UCSD-AML1 (cell line): ENCODE results near the gene SLC2A1.
"Not testable (repeated sequence)": the region's sequence is repeated elsewhere in the genome, so short reads cannot be mapped to it uniquely, and the experiment has no call there.

ENCODE experiments used
- DNase-seq: peaks from one replicate; lab custom pipeline; 2025; ENCODE audit not compliant: unreplicated experiment; lab: John Stamatoyannopoulos, UW

The SLC2A1 gene

GRCh38 chr1:42910985-42911384 lies 47.7 kb downstream of the SLC2A1 start:
- DNase-seq: no peak

- no peak for DNase-seq
Observed at GRCh38 chr1:42908046-42908445, 50.6 kb downstream of the SLC2A1 start.

GRCh38 chr1:42904434-42904833 lies 54.2 kb downstream of the SLC2A1 start:
- DNase-seq: no peak

- not testable (repeated sequence) for DNase-seq
Observed at GRCh38 chr1:42899960-42900359, 58.7 kb downstream of the SLC2A1 start.

- no peak for DNase-seq
Observed at GRCh38 chr1:42891465-42892138, 67.1 kb downstream of the SLC2A1 start.

GRCh38 chr1:42889264-42889663 lies 69.4 kb downstream of the SLC2A1 start:
- no peak for DNase-seq

GRCh38 chr1:42888013-42888633 lies 70.5 kb downstream of the SLC2A1 start:
- DNase-seq: no peak

GRCh38 chr1:42887366-42887765 lies 71.3 kb downstream of the SLC2A1 start:
- DNase-seq: no peak

GRCh38 chr1:42886800-42887199 lies 71.9 kb downstream of the SLC2A1 start:
- no peak for DNase-seq

- no peak for DNase-seq
Observed at GRCh38 chr1:42886046-42886739, 72.5 kb downstream of the SLC2A1 start.

- no peak for DNase-seq
Observed at GRCh38 chr1:42880384-42880783, 78.3 kb downstream of the SLC2A1 start.

GRCh38 chr1:42877380-42877779 lies 81.3 kb downstream of the SLC2A1 start:
- no peak for DNase-seq

- DNase-seq: no peak
Observed at GRCh38 chr1:42876009-42876408, 82.7 kb downstream of the SLC2A1 start.
